AG04449 (cell line): ENCODE measurements around the gene MGAT3.

Source experiments
- CTCF ChIA-PET: fragments of 350-600 bp; formaldehyde crosslinking; extraction: SDS; loops from one replicate; lab custom pipeline; 2021; ENCODE audit warnings: antibody characterized with exemption; lab: Yijun Ruan, JAX
- POLR2A ChIA-PET: fragments of 400-600, 350-600 bp; formaldehyde crosslinking; extraction: SDS; loops from one replicate; lab custom pipeline; 2020; ENCODE audit warnings: antibody characterized with exemption, inconsistent platforms; lab: Yijun Ruan, JAX
- DNase-seq: peaks from one replicate; pipeline ENCODE4 v3.0.0-alpha.2; 2010; ENCODE audit warnings: low read depth, low spot score
- H3K4me3 ChIP-seq: 2 replicates; pipeline ENCODE4 v1.5.1; 2011; ENCODE audit warnings: low read depth, mild to moderate bottlenecking, control low read depth, low read length
- TF ChIP-seq, protein P1 (sequence below): IDR thresholded peaks from one replicate; pipeline ENCODE4 v1.5.1; 2011; ENCODE audit warnings: mild to moderate bottlenecking, moderate library complexity, low read length, control low read depth, inconsistent platforms; ENCODE audit not compliant: insufficient read depth; ENCODE audit errors: missing control alignments

MGAT3 gene

DNA sequence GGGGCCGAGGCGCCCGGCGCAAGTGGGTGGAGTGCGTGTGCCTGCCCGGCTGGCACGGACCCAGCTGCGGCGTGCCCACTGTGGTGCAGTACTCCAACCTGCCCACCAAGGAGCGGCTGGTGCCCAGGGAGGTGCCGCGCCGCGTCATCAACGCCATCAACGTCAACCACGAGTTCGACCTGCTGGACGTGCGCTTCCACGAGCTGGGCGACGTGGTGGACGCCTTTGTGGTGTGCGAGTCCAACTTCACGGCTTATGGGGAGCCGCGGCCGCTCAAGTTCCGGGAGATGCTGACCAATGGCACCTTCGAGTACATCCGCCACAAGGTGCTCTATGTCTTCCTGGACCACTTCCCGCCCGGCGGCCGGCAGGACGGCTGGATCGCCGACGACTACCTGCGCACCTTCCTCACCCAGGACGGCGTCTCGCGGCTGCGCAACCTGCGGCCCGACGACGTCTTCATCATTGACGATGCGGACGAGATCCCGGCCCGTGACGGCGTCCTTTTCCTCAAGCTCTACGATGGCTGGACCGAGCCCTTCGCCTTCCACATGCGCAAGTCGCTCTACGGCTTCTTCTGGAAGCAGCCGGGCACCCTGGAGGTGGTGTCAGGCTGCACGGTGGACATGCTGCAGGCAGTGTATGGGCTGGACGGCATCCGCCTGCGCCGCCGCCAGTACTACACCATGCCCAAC lies 31.2 kb downstream of the MGAT3 start:
- ChIA-PET POLR2A (interaction anchor here (0.6 kb wide), 1 partner anchor 35 kb away, joined by 3 read pairs; no protein-coding TSS in a partner anchor), CTCF (interaction anchor here (1.1 to 10.7 kb wide), 4 partner anchors 8 to 43 kb away, joined by 3 to 132 read pairs (median 6); no protein-coding TSS in a partner anchor)
- H3K4me3 ChIP-seq = no peak overlapping the region
- TF ChIP-seq, protein P1, sequence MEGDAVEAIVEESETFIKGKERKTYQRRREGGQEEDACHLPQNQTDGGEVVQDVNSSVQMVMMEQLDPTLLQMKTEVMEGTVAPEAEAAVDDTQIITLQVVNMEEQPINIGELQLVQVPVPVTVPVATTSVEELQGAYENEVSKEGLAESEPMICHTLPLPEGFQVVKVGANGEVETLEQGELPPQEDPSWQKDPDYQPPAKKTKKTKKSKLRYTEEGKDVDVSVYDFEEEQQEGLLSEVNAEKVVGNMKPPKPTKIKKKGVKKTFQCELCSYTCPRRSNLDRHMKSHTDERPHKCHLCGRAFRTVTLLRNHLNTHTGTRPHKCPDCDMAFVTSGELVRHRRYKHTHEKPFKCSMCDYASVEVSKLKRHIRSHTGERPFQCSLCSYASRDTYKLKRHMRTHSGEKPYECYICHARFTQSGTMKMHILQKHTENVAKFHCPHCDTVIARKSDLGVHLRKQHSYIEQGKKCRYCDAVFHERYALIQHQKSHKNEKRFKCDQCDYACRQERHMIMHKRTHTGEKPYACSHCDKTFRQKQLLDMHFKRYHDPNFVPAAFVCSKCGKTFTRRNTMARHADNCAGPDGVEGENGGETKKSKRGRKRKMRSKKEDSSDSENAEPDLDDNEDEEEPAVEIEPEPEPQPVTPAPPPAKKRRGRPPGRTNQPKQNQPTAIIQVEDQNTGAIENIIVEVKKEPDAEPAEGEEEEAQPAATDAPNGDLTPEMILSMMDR = no peak
- no peak for DNase-seq

DNA sequence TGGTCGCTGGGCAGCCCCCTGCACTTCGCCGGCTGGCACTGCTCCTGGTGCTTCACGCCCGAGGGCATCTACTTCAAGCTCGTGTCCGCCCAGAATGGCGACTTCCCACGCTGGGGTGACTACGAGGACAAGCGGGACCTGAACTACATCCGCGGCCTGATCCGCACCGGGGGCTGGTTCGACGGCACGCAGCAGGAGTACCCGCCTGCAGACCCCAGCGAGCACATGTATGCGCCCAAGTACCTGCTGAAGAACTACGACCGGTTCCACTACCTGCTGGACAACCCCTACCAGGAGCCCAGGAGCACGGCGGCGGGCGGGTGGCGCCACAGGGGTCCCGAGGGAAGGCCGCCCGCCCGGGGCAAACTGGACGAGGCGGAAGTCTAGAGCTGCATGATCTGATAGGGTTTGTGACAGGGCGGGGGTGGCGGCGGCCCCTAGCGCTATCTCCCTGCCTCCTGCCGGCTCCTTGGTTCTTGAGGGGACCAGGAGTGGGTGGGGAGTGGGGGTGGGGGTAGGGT lies 31.8 kb downstream of the MGAT3 start:
- TF ChIP-seq, protein P1 = no peak
- H3K4me3 ChIP-seq = no peak overlapping the region
- ChIA-PET CTCF (interaction anchor here (10.7 kb wide), 1 partner anchor 8 kb away, joined by 132 read pairs; no protein-coding TSS in a partner anchor), POLR2A (no interaction called here)
- no peak for DNase-seq

DNA sequence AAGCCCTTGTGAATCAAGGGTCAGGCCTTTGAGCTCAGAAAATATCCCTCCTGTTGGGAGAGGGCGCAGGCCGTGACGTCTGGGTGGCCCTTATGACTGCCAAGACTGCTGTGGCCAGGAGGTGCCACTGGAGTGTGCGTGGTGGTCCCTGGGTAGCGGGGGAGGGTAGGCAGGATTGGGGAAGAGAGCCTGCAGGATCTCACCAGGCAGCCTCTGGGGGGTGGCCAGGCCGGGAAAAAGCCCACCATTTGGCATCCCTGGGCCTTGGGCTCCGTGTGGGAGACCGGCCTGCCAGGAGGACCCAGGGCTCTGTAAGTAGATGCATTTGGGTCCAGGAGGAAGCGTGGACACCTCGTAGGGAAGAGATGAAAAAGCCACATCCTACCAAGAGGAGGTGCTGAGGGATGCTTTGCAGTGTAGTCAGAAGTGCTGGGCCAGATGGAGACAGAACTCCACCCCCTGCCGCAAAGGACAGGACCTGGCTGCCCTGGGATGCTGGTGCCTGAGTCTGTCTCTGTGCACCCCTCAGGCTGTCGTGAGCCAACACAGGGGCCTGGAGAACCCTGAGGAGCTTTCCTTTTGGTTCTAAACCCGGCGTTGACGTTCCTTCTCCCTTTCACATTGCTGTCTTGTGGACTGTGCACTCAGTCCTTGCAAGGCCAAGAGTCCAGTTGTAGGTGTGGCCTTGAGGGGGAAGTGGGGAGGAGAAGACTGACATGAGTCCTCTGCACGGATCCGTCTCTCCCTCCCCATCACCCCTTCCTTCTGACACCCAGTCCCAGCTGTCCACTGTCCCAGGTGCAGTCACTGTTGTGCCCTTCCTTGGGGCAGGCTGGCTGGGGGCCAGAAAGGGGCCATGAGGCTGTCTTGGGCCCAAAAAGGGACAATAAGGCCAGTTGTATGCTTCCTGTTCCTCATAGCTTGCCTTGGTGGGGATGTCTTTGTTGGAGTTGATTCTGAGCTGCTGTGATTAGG lies 32.6 kb downstream of the MGAT3 start:
- CTCF ChIA-PET = interaction anchor here (1.0 to 10.7 kb wide), 8 partner anchors 9 to 318 kb away, joined by 3 to 132 read pairs (median 5); partner anchors contain the start of gene MIEF1
- DNase-seq = no peak
- no peak overlapping the region for H3K4me3 ChIP-seq
- POLR2A ChIA-PET = interaction anchor here (1.3 kb wide), 1 partner anchor 31 kb away, joined by 9 read pairs; the partner anchor contains the start of gene ATF4
- TF ChIP-seq, protein P1 = no peak

DNA sequence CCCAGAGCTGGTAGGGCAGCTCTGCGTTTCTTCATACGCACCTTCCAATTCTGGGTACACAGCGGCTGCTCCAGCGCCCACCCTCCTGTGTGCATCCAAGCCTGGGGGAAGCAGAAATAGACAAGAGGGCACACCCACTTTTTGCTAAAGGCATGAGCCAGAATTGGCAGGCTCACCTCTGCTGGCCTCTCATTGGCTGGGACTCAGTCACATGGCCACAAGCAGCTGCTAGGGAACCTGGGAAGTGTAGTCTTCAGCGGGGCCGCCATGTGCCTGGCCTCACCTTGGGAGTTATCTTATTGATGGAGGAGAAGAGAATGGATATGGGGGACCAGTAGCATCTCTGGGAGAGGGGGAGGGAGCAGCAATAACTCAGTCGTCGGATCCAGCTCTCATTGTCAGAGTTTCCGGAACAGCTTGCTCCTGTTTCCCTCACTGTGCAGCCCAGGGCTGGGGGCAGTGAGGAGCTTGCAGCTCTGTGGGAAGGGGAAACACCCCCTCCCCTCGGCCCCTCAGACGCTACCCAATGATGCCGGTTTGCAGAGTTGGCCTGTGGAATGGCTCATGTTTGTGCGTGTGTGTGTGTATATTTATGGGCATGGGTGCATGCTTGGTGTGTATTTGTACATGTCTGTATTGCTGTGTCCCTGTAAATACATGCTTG lies 33.5 kb downstream of the MGAT3 start:
- ChIA-PET CTCF (interaction anchor here (1.0 to 10.7 kb wide), 8 partner anchors 10 to 319 kb away, joined by 3 to 132 read pairs (median 5); partner anchors contain the start of gene MIEF1), POLR2A (interaction anchor here (0.9 to 1.3 kb wide), 2 partner anchors 30 to 33 kb away, joined by 4 to 9 read pairs; partner anchors contain the start of gene ATF4)
- TF ChIP-seq, protein P1 = no peak
- DNase-seq = no peak
- H3K4me3 ChIP-seq = no peak overlapping the region

DNA sequence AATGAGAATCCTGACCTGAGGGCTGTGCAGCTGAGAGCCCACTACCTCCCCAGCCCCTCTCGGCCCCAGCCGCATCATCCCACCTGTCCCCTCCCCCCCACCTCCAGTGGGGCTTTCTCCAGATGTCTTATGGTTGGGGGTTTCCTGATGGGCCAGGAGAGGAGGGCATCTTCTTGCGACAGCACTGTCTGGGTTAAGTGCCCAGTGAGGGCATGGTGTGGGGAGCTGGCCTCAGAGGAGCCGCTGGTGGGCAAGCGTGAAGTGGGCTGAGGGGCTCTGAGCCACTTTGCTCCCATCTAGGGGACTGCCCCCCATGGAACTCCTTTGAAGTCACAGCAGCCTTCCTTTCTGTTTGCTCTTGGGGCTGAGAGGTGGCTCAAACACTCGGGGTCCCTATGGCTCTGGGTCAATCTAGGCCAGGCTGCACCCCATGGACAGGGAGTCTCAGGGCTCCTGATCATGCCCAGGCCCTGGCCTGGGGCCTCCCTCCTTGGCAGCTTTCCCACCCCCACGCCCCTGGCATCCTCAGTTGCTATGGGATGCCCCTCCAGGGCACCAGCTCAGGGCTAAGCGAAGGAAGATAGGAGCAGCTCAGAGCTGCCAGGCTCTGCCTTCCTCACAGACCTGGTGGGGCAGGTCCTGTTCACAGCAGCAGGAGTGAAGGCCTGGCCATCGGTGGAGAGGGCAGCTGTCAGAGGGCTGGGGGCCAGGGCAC lies 34.3 kb downstream of the MGAT3 start:
- POLR2A ChIA-PET = interaction anchor here (0.9 to 1.3 kb wide), 2 partner anchors 29 to 32 kb away, joined by 4 to 9 read pairs; partner anchors contain the start of gene ATF4
- CTCF ChIA-PET = interaction anchor here (0.8 to 10.7 kb wide), 10 partner anchors 10 to 546 kb away, joined by 3 to 132 read pairs (median 8); partner anchors contain the start of gene MIEF1
- no peak overlapping the region for H3K4me3 ChIP-seq
- no peak for DNase-seq
- TF ChIP-seq, protein P1 = no peak
